Chondrocyte (in vitro differentiated cells): Measurements from ENCODE around the gene RNF135. TPM values are rescaled to one million over a fixed set of nuclear protein-coding genes. Genes with fewer than 3 reads are reported as not detected.

Experiments used
- DNase-seq: peaks from one replicate; pipeline ENCODE4 v3.0.0; 2021; ENCODE audit warnings: mixed read lengths, low spot score
- H3K27ac Mint-ChIP-seq: one replicate; pipeline ENCODE4 v1.8.0; 2021; ENCODE audit warnings: mild to moderate bottlenecking, moderate library complexity, mixed read lengths; ENCODE audit not compliant: unreplicated experiment
- H3K27me3 Mint-ChIP-seq: 2 replicates; pipeline ENCODE4 v1.8.0; 2021; ENCODE audit warnings: low read depth, mixed read lengths
- H3K36me3 Mint-ChIP-seq: 2 replicates; pipeline ENCODE4 v1.8.0; 2021; ENCODE audit warnings: low read depth, mixed read lengths
- H3K4me1 Mint-ChIP-seq: 2 replicates; pipeline ENCODE4 v1.8.0; 2021; ENCODE audit warnings: low read depth, mild to moderate bottlenecking, mixed read lengths
- H3K4me3 Mint-ChIP-seq: one replicate; pipeline ENCODE4 v1.8.0; 2021; ENCODE audit warnings: mild to moderate bottlenecking, moderate library complexity, mixed read lengths; ENCODE audit not compliant: unreplicated experiment
- H3K9me3 Mint-ChIP-seq: 2 replicates; pipeline ENCODE4 v1.8.0; 2021; ENCODE audit warnings: low read depth, mixed read lengths
- long read RNA-seq: library from polyadenylated mRNA; stranded (forward); transcript quantifications from one replicate; pipeline ENCODE4 v2.0.0, GENCODE V29; 2021
- total RNA-seq: library from RNA; stranded (reverse); gene quantifications from 3 replicates; pipeline ENCODE4 v1.2.1, GENCODE V29; 2021
- TF ChIP-seq, protein P1 (sequence below): fragments of 200-600 bp; sonication (generic); IDR thresholded peaks from 2 replicates; pipeline ENCODE4 v1.5.0; 2021; ENCODE audit warnings: antibody characterized with exemption, mild to moderate bottlenecking, moderate library complexity

The RNF135 gene, protein sequence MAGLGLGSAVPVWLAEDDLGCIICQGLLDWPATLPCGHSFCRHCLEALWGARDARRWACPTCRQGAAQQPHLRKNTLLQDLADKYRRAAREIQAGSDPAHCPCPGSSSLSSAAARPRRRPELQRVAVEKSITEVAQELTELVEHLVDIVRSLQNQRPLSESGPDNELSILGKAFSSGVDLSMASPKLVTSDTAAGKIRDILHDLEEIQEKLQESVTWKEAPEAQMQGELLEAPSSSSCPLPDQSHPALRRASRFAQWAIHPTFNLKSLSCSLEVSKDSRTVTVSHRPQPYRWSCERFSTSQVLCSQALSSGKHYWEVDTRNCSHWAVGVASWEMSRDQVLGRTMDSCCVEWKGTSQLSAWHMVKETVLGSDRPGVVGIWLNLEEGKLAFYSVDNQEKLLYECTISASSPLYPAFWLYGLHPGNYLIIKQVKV
- 14.7 to 15.7 TPM (median 15.0 TPM) in 3 replicates for total RNA-seq
- long read RNA-seq, transcript RNF135-202 (5 exons, 2,892 nt): major isoform, 23 of 37 reads
- long read RNA-seq, transcript RNF135-201 (4 exons, 1,905 nt): minor isoform, 5 of 37 reads
- long read RNA-seq, partial matches to known transcripts: 0 of 37 reads
- long read RNA-seq, other reads (novel, unspliced or antisense): 6 of 37 reads

DNA sequence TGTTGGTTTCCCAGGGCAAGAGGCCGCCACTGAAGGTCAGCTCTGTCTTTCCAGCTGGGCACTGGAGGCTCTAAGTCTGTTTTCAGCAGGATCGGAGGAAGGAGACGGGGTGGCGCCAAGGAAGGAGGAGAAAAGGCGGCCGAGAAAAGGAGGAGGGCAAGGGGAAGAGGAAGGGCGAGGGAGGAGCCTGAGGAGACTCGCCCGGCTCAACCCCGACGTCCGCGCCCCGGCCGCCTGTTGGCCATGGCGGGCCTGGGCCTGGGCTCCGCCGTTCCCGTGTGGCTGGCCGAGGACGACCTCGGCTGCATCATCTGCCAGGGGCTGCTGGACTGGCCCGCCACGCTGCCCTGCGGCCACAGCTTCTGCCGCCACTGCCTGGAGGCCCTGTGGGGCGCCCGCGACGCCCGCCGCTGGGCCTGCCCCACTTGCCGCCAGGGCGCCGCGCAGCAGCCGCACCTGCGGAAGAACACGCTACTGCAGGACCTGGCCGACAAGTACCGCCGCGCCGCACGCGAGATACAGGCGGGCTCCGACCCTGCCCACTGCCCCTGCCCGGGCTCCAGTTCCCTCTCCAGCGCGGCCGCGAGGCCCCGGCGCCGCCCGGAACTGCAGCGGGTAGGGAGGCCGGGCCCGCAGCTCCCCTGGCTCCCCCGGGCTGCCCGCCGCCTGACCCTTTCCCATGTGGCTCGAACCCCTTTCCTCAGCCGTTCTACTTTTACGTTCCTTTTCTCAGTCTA, at the start of gene RNF135:
Gene RNF135, plus strand, starts transcription at position 209 of the 737 bp plus-strand sequence. Its CDS starts 35 bp downstream, at position 244.
- no peak for DNase-seq
- Mint-ChIP-seq H3K4me1 (peaks cover 26% of the 10 kb centered on the region), H3K9me3 (peaks cover 4% of the 10 kb centered on the region), H3K27me3 (no peaks in the 10 kb centered on the region), H3K4me3 (peak within 1 kb of the TSS; percentile 96), H3K27ac (peak within 1 kb of the TSS; percentile 99), H3K36me3 (peaks cover 5% of the 10 kb centered on the region)
- TF ChIP-seq, protein P1, sequence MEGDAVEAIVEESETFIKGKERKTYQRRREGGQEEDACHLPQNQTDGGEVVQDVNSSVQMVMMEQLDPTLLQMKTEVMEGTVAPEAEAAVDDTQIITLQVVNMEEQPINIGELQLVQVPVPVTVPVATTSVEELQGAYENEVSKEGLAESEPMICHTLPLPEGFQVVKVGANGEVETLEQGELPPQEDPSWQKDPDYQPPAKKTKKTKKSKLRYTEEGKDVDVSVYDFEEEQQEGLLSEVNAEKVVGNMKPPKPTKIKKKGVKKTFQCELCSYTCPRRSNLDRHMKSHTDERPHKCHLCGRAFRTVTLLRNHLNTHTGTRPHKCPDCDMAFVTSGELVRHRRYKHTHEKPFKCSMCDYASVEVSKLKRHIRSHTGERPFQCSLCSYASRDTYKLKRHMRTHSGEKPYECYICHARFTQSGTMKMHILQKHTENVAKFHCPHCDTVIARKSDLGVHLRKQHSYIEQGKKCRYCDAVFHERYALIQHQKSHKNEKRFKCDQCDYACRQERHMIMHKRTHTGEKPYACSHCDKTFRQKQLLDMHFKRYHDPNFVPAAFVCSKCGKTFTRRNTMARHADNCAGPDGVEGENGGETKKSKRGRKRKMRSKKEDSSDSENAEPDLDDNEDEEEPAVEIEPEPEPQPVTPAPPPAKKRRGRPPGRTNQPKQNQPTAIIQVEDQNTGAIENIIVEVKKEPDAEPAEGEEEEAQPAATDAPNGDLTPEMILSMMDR: peak; percentile 69

DNA sequence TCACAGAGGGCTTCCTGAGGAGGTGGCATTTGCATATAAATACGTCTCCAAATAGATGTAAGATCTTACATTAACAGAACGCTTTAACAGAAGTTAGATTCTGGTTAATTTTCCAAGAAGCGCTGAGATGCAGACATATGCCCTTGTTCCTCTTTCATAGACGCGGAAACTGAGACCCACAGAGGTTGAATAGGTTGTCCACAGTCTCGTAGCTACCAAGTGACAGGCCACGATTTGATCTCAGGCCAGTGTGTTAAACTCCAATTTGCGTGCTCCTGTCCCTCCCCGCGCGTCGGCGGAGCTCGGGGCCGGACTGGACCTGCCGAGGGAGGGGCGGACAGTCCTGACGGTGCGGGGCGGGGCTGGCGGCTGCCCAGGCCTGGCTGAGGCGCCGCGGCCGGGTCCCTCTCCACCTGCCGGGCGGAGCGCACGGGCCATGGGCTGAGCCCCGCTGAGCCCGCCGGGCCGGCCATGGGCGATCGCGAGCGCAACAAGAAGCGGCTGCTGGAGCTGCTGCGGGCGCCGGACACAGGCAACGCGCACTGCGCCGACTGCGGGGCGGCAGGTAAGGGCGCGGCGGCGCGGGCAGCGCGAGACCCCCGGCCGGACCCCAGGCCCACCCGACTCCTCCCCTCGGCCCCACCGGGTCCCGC, 49.2 kb upstream of the RNF135 start, which contains the start of gene ADAP2:
Gene ADAP2, plus strand, starts transcription at position 402 of the 653 bp plus-strand sequence. Its CDS starts 70 bp downstream, at position 472.
- Mint-ChIP-seq H3K27ac (no peak within 1 kb of the TSS), H3K27me3 (peaks cover 31% of the 10 kb centered on the region), H3K9me3 (no peaks in the 10 kb centered on the region), H3K4me3 (peak within 1 kb of the TSS; percentile 69), H3K36me3 (peaks cover 2% of the 10 kb centered on the region), H3K4me1 (peaks cover 25% of the 10 kb centered on the region)
- TF ChIP-seq, protein P1: no peak
- DNase-seq: no peak

DNA sequence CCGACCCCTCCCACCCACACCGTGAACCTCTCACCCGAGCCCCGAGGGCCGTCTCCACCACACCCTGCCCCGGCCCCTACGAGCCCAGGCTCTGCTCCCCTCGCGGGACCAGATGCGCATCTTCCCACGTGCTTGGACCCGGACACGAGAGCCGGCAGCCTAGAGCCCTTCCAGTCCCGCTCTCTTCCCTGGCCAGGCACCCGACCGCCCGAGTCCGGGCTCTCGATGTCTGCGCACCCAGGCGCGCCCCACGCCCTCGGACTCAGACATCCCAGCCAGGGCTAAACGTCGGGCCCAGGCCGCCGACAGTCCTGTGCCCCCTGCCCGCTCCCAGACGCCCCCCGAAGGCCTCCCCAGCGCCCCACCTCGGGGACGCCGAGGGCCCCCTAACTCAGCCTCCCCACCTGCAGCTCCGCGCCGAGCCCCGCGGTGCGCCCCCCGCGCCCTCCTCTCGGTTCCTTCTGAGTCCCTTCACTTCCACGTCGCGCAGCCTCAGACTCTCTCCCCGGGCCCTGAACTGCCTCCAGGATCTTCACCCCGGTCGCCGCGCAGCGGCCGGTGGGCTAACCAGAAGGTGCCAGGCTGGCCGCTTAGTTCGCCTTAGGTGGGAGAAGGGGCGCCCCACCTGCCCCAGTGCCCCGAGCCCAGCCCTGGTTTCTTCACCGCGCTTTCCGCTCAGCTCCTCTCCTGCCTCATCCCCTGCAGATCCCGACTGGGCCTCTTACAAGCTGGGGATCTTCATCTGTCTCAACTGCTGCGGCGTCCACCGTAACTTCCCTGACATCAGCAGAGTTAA, 48.4 kb upstream of the RNF135 start:
- peak; percentile 88 for DNase-seq
- TF ChIP-seq, protein P1: no peak
- H3K36me3 Mint-ChIP-seq: peaks cover 2% of the 10 kb centered on the region
- no peak overlapping the region for H3K27ac Mint-ChIP-seq
- peaks cover 31% of the 10 kb centered on the region for H3K27me3 Mint-ChIP-seq
- no peaks in the 10 kb centered on the region for H3K9me3 Mint-ChIP-seq
- H3K4me3 Mint-ChIP-seq: peak overlapping the region; percentile 69
- H3K4me1 Mint-ChIP-seq: peaks cover 25% of the 10 kb centered on the region

DNA sequence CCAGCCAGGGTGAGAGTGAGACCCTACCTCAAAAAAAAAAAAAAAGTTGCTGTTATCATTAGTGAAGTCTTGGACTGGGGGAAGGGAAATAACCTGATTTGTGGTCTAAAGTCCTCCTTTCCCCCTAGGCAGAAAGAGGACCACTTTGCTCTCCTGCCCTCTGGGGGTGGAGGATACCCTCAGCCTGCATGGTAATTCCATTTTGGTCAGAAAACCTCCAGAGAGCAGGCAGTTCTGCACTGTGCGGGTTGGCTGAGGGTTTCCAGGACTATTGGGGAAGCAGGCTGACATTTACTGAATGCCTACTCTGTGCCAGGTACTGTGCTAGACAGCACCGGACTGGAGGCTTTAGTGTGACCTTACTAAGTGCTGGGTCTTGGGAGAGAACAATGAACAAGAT, 46.5 kb upstream of the RNF135 start:
- no peak overlapping the region for H3K27ac Mint-ChIP-seq
- H3K4me1 Mint-ChIP-seq: peaks cover 25% of the 10 kb centered on the region
- TF ChIP-seq, protein P1: no peak
- no peaks in the 10 kb centered on the region for H3K9me3 Mint-ChIP-seq
- no peak overlapping the region for H3K4me3 Mint-ChIP-seq
- peaks cover 25% of the 10 kb centered on the region for H3K27me3 Mint-ChIP-seq
- peaks cover 2% of the 10 kb centered on the region for H3K36me3 Mint-ChIP-seq
- DNase-seq: no peak
